ENCODE data around the gene TAPBPL.

The TAPBPL gene

DNA sequence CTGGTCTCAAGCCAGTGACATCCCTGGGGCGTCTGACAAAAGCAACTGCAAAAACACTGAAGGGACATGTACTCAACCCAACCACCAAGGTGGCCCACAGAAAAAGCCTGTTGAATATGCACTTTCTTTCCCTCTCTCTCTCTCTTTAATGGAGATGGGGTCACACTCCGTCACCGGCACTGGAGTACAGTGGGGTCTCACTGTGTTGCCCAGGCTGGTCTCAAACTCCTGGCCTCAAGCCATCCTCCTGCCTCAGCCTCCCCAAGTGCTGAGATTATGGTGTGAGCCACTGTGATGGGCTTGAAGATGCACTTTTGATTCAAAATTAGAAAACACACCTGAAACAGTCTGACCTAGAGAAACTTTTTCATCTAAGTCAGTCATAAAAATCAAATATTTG, 14.3 kb upstream of the TAPBPL start:
- DNase-seq (ENCODE audit: low read depth): no peak

DNA sequence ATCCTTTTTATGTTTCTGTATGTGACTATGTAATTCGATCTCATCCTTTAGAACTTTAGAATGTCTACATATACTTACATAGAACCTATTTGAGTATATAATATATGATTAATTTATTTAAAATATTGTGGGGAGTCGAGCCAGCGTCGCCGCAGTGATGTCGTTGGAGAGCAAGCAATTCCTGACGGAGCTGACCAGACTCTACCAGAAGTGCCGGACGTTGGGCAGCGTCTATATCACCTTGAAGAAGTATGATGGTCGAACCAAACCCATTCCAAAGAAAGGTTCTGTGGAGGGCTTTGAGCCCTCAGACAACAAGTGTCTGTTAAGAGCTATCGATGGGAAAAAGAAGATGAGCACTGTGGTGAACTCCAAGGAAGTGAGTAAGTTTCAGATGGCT, 13.5 kb upstream of the TAPBPL start:
- no peak for DNase-seq (ENCODE audit: low read depth)

DNA sequence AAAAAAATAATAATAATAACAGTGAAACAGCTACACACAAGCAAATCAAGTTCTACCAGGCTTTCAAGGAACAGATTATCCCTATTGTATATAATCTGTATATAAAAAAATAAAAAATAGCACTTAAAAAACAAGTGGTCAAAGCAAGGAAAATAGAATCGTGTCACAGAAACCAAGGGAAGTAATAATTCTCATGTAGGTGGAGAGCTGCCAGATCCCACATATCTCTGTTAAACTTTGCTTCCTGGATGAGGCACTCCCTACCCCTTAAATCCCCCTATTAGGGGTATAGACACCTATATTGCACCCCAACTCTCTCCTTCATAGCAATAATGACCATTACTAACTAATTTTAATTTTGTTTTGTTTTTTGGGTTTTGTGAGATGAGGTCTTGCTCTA, 11.5 kb upstream of the TAPBPL start:
- DNase-seq (ENCODE audit: low read depth): no peak

DNA sequence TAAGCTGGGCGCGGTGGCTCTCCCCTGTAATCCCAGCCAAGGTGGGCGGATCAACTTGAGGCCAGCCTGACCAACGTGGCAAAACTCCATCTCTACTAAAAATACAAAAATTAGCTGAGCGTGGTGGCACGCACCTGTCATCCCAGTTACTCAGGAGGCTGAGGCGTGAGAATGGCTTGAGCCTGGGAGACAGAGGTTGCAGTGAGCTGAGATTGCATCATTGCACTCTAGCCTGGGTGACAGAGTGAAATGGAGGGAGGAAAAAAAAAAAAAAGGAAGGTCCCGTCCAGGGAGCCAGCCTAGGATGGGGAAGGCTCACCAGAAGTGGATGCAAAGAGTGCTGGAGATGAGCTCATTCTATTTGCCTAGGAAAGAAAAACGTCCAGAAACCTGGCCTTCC, 9.0 kb upstream of the TAPBPL start:
- DNase-seq (ENCODE audit: low read depth): no peak

DNA sequence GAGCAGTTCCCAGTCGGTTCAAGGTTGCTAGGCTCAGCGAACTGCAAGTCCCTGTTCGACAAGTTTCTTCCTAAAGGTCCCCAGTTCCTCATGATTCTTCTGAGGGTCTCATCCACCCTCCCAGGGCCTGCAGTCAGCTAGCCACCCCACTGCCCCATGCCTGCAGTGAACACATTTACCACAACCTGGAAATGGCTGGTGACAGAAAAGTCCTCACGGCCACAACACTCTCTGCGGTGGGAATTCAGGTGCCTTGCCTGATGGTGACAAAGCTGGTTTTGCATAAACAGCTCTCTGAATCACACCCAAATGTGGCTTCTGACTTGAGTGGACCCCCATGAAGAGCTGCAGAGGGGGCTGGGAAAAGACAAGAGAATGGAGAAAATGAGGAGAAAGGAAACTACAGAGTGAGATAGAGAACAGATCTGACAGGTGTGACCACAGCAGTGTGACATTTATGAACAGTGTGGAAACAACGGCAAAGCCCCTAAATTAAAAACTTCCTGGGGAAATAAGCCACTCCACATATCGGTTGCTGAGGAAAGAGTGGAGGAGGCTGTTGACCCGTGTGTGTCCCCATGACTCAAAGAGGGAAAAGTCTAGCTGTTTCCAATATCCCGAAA, 8.4 kb upstream of the TAPBPL start:
- no peak for DNase-seq (ENCODE audit: low read depth)

DNA sequence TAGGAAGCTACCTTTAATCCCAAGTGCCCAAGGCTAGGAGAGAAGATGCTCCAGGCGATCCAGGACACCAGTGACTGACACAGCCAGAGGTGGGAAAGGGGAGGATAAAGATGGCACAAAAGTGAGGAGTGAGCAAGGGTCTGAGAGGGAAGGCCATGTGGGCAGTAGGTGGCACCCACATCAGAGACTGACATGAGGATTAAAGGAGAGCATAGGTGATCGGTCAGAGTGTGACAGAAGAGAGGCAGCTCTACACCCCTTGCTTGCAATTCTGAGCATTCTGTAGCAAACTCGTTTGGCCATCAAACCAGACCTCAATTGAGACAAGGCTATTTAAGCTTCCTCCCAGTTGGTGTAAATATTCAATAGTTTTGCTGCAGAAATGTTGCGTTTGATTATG, 7.8 kb upstream of the TAPBPL start:
- no peak for DNase-seq (ENCODE audit: low read depth)

DNA sequence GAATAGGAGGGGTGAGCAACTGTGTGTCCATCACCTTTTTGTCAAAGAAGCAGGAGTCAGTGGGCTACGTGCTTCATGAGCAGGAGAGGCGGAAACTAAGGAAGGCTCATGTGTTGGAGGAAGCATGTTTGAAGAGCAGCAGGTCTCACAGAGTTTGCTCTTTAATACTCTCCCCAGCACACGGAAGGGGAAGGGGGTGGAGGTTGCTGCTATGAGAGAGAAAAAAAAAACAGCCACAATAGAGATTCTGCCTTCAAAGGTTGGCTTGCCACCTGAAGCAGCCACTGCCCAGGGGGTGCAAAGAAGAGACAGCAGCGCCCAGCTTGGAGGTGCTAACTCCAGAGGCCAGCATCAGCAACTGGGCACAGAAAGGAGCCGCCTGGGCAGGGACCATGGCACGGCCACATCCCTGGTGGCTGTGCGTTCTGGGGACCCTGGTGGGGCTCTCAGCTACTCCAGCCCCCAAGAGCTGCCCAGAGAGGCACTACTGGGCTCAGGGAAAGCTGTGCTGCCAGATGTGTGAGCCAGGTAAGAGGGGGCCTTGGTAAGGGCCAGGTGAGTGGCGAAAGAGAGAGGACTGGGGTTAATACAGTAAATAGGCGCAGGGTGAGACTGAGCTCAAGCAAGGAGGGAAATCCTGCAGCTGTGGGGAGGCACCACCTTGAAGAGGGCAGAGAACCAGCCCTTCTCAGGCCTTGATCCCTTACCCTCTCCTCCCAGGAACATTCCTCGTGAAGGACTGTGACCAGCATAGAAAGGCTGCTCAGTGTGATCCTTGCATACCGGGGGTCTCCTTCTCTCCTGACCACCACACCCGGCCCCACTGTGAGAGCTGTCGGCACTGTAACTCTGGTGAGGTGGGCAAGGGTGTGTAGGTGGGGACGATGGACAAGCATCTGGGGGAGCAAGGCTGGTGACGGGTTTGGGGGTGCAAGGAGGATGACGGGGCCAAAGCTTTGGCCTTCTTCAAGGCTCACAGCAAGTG, 6.8 kb upstream of the TAPBPL start, which contains the start of gene CD27:
Gene CD27 (plus strand): TSS at position 252 of the 985 bp plus-strand sequence. CDS start 141 bp downstream, at position 393.
- DNase-seq (ENCODE audit: low read depth): no peak

DNA sequence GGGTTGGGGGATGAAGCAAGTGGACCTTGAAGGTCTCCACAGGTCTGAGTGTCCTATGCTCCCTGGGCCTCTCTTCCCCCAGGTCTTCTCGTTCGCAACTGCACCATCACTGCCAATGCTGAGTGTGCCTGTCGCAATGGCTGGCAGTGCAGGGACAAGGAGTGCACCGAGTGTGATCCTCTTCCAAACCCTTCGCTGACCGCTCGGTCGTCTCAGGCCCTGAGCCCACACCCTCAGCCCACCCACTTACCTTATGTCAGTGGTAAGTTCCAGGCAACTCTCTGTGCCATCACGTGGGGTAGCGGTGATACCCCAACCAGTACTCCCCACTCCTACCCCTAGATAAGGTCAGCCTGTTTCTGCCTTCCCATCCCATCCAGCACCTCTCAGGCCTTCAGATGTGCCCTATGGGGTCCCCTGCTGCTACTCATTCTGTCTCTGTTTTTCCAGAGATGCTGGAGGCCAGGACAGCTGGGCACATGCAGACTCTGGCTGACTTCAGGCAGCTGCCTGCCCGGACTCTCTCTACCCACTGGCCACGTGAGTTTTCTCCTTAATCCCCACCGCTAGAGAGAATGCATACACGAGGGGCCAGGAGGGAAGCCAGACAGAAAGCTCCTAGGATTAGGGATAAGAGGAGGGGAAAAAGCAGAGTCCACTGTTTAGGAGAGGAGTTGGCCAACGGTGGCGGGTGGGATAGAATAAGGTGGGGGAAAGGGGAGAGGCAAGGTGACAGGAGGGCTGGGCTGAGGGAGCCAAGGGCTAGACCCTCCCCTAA, 1.6 kb upstream of the TAPBPL start:
- DNase-seq (ENCODE audit: low read depth): no peak

DNA sequence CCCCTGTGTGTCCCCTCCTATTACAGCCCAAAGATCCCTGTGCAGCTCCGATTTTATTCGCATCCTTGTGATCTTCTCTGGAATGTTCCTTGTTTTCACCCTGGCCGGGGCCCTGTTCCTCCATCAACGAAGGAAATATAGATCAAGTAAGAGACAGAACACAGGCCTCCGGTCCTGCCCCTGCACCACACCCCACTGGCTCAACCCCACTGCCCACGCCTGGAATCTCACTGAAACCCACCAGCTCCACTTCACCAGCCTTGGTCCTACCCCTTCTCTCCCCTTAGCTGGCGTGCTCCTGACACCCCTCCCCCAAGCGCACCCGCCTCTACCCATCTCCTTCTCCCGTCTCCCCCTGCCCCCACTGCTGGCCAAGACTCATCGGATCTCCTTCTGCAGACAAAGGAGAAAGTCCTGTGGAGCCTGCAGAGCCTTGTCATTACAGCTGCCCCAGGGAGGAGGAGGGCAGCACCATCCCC, 934 bp upstream of the TAPBPL start:
- no peak for DNase-seq (ENCODE audit: low read depth)

DNA sequence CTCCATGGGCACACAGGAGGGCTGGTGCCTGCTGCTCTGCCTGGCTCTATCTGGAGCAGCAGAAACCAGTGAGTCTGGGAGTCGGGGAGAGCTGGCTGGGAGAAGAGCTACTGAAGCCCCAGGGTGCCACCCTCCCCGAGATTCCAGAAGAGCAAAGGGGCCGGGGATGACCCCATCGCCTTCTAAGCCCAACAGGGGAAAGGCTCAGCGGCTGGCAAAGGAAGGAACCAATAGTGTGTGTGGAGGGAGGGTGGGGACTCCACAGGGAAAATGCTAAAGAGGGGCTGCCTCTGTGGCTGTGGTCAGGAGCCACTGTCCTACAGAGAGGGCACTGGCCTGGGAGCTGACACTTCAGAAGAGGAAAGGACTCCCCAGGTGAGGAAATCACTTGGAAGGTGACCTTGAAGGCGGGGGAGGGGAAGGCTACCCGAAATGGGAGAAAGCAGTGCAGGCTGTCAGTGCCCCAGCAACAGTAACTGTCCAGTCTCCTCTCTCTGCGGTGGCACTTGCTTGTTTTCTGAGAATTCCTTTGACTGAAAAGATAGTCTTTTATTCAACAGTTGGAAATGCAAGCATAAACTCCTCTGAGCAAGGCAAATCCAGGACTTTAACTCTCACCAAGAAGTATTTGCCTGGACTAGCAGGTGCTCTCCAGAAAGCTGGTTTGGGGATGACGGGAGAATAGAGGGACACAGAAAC, 552 bp downstream of the TAPBPL start:
- DNase-seq (ENCODE audit: low read depth): no peak

DNA sequence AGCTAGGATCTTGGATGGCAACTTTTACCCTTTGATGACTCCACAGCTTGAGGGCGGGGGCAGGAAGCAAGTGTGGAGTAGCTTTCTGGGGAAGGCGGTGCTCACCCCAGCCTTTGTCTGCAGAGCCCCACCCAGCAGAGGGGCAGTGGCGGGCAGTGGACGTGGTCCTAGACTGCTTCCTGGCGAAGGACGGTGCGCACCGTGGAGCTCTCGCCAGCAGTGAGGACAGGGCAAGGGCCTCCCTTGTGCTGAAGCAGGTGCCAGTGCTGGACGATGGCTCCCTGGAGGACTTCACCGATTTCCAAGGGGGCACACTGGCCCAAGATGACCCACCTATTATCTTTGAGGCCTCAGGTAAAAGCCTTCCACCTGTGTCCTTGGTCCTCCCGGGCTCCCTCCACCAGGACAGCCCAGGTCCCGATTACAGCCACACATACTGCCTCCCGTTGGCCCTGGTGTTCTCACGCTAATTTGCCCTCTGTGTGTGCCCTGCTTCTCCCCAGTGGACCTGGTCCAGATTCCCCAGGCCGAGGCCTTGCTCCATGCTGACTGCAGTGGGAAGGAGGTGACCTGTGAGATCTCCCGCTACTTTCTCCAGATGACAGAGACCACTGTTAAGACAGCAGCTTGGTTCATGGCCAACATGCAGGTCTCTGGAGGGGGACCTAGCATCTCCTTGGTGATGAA, 1.2 kb downstream of the TAPBPL start:
- no peak for DNase-seq (ENCODE audit: low read depth)

DNA sequence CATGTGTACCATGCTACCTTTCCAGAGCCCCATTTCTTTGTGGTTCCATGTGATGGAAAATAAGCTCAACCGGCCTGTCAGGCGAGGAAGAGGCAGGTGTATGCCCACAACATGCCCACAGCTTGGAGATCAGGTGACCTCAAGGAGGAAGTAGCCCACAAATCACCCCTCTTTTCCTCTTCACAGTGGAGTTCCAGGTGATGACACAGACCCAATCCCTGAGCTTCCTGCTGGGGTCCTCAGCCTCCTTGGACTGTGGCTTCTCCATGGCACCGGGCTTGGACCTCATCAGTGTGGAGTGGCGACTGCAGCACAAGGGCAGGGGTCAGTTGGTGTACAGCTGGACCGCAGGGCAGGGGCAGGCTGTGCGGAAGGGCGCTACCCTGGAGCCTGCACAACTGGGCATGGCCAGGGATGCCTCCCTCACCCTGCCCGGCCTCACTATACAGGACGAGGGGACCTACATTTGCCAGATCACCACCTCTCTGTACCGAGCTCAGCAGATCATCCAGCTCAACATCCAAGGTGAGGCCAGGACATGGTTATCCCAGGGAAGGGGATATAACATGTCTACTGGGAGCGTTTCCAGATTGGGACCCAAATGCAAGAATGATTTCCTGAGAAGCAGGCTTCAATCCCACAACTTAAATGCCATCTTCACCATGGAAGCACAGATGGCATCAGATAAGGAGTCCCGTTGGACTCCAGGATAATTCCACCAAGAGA, 5.5 kb downstream of the TAPBPL start:
- no peak for DNase-seq (ENCODE audit: low read depth)

DNA sequence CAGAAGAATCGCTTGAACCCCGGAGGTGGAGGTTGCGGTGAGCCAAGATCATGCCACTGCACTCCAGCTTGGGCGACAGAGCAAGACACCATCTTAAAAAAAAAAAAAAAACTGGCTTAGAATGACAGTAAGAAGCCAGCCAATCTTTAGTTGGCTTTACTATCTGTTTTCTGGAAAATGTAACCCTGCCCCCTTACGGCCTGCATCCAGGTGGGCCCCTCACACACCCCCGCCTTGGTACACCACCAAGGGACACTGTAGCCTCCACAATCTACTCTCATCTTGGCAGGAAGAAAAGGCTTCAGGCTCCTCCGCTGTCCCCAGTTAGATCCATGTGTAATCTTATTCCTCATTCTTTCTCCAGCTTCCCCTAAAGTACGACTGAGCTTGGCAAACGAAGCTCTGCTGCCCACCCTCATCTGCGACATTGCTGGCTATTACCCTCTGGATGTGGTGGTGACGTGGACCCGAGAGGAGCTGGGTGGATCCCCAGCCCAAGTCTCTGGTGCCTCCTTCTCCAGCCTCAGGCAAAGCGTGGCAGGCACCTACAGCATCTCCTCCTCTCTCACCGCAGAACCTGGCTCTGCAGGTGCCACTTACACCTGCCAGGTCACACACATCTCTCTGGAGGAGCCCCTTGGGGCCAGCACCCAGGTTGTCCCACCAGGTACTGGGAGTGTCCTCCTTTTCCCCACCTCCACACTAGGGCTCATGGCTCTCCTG, 6.6 kb downstream of the TAPBPL start:
- no peak for DNase-seq (ENCODE audit: low read depth)

DNA sequence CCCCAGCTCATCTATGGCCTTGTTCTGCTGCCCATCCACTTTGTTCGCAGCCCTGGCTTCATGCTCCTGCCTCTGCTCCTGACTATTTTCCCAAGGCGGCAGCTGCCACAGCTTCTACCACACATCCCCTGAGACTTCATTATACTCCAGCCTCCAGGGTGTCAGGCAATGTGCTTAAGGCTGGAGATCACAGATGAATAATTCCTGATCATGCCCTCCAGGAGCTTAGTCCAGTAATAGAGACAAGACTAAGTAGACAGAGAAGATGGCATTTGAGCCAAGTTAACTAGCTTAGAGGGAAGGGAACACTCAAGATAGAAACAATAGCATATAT, 7.1 kb downstream of the TAPBPL start:
- DNase-seq (ENCODE audit: low read depth): no peak

DNA sequence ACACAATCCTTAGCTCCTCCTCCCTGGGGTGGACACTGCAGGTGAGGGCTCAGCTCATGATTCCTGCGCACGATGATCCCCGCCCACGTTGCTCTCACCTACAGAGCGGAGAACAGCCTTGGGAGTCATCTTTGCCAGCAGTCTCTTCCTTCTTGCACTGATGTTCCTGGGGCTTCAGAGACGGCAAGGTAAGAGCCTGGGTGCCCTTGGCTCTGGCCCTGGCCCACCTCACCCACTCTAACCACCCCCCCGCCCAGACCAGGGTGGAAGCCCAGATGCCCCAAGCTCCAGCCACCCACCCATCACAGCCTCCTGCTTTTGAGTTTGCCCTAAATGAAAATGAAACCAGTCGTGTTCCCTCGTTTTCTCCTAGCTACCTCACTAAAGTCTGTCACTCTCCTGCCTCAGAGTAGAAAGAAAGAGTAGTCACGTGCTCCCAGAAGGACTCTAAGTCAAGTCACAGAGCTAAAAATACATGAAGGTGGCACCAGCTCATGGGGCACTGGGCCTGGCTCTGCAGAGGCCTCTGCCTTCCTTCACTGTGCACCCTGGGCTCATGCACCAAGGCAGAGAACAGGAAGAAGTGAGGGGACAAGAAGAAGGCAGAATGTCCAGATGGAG, 9.0 kb downstream of the TAPBPL start:
- DNase-seq (ENCODE audit: low read depth): no peak

DNA sequence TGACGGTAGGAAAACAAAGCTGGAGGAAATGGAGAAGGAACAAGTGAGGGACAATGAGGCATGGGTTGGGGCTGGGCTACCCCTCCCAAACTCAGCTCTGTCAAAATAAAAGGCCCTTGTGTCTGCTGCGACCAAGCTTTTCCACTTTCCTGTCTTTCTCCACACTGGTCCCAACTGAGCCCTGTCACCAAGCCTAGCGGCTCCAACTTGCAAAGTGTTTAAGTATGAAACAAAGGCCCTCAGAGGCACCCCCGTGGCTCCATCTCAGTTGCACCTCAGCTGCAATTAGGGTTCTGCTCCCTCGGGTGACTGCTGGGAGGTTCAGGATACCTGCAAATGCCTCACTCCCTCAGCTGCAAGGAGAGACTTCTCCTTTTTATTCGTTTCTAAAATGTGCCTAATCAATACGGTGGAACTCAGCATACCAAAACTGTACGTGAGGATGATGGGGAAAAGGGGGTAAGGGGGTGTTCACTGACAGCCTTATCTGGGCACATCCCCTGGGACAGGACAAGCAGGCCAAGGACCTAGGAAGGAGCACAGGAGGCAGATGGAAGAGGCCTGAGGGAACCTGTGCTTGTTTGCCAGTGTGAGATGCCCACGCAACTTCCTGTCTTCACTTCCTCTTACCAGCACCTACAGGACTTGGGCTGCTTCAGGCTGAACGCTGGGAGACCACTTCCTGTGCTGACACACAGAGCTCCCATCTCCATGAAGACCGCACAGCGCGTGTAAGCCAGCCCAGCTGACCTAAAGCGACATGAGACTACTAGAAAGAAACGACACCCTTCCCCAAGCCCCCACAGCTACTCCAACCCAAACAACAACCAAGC, 9.8 kb downstream of the TAPBPL start:
- peak; percentile 74 for DNase-seq (ENCODE audit: low read depth)

DNA sequence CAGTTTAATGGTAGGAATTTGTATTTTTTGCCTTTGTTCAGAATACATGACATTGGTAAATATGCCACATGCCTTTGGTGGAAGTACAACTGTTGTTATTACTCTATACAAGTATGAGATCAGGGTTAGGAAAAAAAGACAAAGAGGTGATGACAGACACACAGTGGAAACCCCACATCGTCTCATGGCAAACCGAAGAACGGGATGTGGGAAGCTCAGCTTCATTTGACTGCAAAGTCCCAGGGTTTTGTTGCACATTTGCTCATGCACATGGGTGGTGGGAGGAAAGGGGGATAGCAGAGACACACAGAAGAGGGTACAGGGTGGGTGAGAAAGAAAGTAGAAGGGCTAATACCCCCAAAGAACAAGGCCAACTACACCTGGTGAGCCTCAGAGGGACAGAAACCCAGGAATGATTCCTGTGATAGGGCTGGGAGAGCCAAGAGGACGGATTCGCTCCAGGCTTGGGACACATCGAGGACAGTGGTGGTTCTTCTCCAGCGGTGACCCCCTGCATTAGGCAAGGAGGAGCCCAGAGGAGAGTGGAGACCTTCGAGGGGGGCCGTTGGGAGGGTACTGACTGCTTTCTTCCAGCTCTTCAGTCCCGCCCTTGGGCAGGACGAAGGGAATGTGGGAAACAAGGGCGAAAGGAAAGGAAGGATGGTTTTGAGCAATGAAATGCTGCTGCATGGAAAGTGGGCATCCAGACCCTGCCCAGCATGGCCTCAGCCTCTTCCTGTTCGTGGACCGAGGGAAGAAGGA, 10.6 kb downstream of the TAPBPL start:
- DNase-seq (ENCODE audit: low read depth): peak; percentile 36

DNA sequence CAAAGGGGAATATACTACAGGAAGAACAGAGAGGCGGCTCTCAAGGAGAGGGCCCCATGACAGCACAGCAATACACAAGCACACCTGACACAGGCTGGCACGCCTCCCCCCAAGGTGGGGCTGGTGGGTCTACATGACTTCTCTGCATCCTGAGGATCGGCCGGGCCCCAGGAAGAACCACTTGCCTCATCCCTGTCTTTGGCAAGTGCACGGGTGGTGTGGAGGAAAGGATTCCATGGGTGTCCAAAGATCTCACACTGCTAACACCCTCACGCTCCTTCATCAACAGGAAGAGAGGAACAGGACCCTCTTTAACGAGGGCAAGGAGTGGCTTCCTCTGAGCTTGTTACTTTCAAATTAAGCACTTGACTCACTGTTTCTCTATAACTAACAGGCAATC, 11.4 kb downstream of the TAPBPL start:
- no peak for DNase-seq (ENCODE audit: low read depth)

Measured in T follicular helper cell (primary cell).